HG02763 (cell line): ENCODE results near the gene ALLC.

Experiments used
- ATAC-seq: cut with Tn5 transposase; IDR thresholded peaks from one replicate; pipeline ENCODE4 v1.9.1; 2021; ENCODE audit warnings: mild to moderate bottlenecking, moderate library complexity; ENCODE audit not compliant: unreplicated experiment

Gene ALLC

DNA sequence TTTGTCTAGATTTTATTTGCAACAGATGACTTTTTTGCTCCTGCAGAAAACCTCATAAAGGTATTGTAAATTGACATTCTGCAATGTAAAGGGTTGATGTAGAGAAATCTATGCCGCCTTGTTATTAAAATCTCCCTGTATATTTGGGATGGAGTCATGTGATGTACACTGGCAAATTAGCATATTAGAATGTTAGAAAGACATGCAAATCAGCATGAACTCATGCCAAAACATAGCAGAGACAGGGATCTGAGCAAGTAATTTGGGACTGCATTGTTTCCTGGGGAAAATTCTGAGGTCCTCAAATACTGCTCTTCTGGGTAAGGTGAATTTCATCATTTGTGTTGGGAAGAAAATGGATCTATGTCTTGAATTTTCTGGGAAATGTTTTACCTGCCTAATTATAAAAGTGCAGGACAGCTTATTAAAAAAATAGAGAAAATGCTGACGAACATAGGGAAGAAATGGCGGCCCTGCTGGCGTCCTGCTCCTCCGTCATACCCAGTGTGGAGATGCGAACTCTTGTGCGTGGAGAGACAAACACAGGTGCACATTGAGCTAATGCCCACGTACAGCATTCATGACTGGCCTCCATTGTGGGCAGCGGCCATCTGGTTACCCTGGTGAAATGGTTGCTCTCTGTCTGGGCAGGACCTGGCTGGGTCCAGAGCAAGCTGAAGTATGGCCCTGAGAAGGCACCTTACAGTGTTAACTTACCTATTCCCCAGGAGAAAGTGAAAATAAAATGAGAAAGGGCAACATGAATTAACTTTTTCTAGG lies 16.3 kb downstream of the ALLC start:
- no peak for ATAC-seq

- no peak for ATAC-seq
Measured at GRCh38 chr2:3675687-3676086, 17.7 kb downstream of the ALLC start.

GRCh38 chr2:3677436-3677835 lies 19.4 kb downstream of the ALLC start:
- no peak for ATAC-seq

DNA sequence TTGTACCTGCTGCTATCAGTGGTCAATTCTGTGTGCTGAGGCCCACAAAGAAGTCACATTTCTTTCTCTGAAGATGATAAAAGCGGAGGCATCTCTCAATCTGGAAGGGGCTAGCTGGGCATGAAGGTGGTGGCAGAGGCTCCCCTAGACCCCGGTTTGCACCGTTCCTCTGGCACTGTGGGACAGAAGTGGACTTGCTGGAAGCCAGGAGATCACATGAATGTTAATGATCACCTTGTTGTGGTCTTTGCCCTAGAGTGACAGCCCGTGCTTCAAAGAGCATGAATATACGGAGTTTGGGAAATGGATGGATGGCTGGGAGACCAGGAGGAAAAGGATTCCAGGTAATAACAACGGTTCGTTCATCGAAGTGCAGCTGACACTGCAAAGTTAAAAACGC lies 20.2 kb downstream of the ALLC start:
- ATAC-seq = no peak

GRCh38 chr2:3679180-3679579 lies 21.2 kb downstream of the ALLC start:
- ATAC-seq = no peak

- no peak for ATAC-seq
Measured at GRCh38 chr2:3679616-3680393, 21.8 kb downstream of the ALLC start.

- no peak for ATAC-seq
Measured at GRCh38 chr2:3680548-3681345, 22.7 kb downstream of the ALLC start.

GRCh38 chr2:3681625-3682024 lies 23.6 kb downstream of the ALLC start:
- no peak for ATAC-seq

DNA sequence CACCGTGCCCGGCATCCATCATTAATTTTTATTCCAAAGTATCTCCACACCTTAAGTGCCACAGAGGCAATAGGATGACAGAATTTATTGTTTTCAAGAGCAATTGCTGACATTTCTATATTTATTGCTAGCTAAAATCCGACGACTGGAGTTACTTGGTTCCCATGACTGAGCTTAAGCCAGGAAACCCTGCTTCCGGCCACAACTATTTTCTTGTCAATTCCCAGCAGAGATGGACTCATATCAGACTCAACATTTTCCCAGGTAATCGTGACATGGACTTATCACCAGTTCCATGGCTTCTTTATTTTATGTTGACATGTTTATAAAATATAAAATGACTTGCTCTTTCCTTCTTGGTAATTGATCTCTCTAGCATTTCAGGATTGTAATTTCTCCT lies 24.8 kb downstream of the ALLC start:
- ATAC-seq = no peak

GRCh38 chr2:3683748-3684454 lies 25.9 kb downstream of the ALLC start:
- no peak for ATAC-seq

GRCh38 chr2:3689998-3690748 lies 32.2 kb downstream of the ALLC start:
- no peak for ATAC-seq

DNA sequence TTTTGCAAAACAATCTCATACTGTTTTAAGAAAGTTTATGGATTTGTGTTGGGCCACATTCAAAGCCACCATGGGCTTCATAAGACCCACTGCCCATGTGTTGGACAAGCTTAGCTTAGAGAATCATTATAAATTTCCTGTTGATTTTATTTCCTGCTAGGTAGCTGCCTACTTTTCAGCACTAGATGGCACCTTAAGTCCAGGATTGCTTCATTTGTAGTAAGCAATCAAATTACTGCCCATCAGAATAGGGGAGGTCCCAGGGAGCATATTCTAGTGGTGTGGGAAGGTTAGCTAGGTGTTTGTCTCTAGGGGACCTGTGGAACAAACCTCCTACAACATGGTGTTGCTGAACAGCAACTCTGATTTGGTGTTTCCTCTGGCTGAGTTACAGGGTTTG lies 34.4 kb downstream of the ALLC start:
- ATAC-seq = no peak

DNA sequence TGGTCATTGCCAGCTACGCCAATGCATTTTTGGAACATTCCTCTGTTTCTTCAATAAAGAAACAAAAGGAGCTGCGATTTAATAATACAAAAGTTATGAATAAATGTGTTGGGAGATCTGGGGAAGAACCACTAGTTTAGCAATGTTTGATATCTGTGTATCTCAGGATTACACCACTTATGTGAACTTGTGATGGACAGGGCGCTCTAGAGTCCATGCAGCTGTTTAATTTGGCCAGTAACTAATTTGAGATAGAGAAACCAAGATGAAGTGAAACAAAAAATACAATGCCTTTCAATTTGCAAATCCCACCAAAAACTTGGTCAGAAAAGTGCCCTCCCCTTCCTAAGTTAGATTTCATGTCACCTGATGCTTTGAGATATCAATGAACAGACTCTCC lies 38.5 kb downstream of the ALLC start:
- ATAC-seq = no peak

GRCh38 chr2:3701071-3701470 lies 43.1 kb downstream of the ALLC start:
- ATAC-seq = no peak

DNA sequence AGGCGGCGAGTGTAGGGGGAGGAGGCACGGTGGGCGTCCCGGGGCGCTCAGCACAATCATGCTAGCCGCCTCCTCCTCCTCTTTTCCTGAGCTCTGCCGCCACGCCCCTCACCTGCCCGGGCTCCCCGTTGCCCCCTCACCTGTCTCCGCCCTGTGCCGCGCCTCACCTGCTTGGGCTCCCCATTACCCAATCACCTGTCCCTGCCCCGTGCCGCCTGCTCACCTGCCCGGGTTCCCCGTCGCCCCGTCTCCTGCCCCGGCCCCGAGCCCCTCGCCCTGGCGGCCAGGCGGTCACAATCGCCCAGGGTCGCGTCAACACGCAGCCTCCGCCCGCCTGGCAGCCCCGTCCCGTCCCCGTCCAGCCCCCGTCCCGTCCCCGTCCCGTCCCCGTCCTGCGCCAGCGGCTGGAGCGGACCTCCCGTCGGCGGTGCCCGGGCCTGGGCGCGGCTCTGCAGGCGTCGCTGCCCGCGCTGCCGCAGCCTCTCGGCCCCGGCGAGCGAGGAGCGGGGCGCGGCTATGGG lies 45.3 kb downstream of the ALLC start, which contains the start of gene DCDC2C:
TSS of gene DCDC2C (plus strand) at position 340 of the 521 bp plus-strand sequence. CDS start at position 517, 177 bp downstream.
- ATAC-seq = no peak

DNA sequence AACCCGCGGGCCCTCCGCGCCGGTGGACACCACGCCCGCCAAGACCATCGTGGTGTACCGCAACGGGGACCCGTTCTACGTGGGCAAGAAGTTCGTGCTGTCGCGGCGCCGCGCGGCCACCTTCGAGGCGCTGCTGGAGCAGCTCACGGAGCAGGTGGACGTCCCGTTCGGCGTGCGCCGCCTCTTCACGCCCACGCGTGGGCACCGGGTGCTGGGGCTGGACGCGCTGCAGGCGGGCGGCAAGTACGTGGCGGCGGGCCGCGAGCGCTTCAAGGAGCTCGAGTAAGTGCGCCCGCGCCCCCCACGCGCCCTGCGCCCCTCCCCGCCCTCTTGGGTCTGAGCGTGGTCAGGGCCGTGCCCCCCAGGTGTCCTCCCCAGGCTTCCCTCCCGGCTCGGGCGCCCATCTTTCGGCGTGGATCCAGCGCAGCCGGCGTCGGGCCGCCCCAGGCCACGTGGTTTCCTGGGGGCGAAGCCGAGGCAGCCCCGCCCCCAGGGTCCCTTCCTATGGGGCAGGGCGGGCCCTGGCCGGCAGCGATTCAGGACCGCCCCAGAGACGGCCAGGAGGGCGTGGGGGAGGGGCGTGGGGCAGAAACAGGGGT lies 45.9 kb downstream of the ALLC start:
- no peak for ATAC-seq

DNA sequence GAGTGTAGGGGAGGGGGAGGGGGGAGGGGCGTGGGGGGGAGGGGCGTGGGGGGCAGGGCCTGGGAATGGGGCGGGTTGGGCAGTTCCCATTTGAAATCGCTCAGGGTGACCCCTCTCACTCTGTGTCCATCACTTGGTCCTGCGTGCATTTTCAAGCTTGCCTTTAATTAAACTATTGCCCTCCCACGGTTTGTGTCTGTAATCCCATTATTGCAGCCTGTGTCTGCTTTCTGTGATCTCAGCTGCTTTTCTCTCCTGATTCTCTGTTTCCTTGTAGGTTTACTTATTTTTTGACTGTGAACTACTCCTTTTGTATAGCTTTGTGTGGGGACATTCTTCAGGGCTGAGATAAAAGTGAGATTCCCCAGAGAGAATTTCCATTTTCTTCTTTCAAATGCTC lies 46.7 kb downstream of the ALLC start:
- ATAC-seq = no peak

DNA sequence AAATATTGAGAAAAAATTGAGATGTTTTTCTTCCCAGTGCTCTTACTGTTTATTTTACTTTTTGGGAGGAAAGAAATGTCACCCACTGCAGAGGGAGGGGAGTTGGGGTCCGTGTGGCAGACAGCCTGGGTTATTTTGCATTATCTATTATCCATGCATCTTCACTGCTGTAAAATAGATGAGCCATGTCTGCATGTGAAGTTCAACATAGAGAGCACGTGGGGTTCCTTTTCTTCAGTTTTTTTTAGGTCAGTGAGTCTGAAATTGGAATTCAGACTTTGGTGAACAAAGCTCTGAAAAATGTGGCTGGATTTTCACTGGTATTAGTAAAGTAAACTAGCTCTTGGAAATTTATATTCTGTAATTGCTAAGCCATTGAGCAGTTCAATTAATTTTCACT lies 47.8 kb downstream of the ALLC start:
- no peak for ATAC-seq

GRCh38 chr2:3706892-3707291 lies 48.9 kb downstream of the ALLC start:
- ATAC-seq = no peak
